ENCODE data around the gene VSTM5. TPM values are rescaled to one million over a fixed set of nuclear protein-coding genes. Genes with fewer than 3 reads are reported as not detected.

VSTM5 gene
- total and polyA plus RNA-seq, 2 of the 8 experiments (the other 6 are each of a cell fraction or from before 2014, with no cell fraction given), result 0.22 to 0.70 TPM

DNA sequence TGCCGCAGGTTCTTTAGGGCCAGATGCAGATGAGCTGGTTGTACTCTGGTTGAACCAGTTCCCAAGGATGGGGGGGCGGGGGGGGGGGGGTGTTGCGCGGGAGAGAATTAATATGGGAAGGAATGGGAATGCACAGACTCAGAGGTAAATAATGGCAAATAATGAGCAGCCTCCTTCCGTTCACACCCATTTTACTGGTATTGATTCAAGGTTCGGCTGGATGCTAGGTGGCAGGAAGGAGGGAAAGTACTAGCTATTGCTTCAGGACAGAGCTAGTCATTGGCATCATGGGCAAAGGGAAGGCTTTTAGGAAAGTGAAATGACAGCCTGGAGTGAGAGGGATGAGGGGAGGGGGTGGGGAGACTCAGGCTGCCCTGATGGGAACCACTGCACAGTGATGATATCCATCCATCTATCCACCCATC lies at the start of gene VSTM5 (continued):
- TF ChIP-seq RXRA (IDR thresholded peaks at IDR 0.05; ENCODE audit: insufficient read depth, low read depth, low read length) (no peak), JUND (IDR thresholded peaks at IDR 0.05; ENCODE audit: low read length) (no peak), KDM5A (IDR thresholded peaks at IDR 0.05; ENCODE audit: low read length) (no peak), SIX5 (IDR thresholded peaks at IDR 0.05; ENCODE audit: low read depth, low read length) (no peak), GTF2F1 (IDR thresholded peaks at IDR 0.05; ENCODE audit: borderline replicate concordance, low read depth, low read length) (no peak), NRF1 (IDR thresholded peaks at IDR 0.05; ENCODE audit: low read depth, low read length) (no peak)
- TF ChIP-seq, protein P1, sequence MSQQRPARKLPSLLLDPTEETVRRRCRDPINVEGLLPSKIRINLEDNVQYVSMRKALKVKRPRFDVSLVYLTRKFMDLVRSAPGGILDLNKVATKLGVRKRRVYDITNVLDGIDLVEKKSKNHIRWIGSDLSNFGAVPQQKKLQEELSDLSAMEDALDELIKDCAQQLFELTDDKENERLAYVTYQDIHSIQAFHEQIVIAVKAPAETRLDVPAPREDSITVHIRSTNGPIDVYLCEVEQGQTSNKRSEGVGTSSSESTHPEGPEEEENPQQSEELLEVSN (IDR thresholded peaks at IDR 0.05), result no peak
